ENCODE measurements around the gene TGFBI.

DNA sequence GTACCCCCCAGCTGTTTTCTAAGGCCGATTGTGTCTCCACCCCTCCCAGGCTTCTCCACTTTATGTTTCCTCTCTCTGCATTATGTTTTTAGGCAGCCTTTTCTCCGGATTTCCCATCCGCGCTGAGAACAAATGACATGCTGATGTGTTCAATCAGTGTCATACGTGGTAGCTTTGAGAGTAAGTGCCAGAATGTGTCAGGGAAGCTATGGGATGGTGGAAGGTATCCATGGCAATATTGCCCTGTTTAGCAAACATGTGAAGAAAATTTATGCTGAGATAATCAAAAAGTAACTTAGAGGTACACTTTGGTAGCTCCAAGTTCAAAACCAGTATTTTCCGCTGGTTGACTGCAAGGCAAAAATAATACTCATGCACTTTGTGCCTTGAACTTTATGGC, 37.4 kb upstream of the TGFBI start:
- TF ChIP-seq, protein P1, sequence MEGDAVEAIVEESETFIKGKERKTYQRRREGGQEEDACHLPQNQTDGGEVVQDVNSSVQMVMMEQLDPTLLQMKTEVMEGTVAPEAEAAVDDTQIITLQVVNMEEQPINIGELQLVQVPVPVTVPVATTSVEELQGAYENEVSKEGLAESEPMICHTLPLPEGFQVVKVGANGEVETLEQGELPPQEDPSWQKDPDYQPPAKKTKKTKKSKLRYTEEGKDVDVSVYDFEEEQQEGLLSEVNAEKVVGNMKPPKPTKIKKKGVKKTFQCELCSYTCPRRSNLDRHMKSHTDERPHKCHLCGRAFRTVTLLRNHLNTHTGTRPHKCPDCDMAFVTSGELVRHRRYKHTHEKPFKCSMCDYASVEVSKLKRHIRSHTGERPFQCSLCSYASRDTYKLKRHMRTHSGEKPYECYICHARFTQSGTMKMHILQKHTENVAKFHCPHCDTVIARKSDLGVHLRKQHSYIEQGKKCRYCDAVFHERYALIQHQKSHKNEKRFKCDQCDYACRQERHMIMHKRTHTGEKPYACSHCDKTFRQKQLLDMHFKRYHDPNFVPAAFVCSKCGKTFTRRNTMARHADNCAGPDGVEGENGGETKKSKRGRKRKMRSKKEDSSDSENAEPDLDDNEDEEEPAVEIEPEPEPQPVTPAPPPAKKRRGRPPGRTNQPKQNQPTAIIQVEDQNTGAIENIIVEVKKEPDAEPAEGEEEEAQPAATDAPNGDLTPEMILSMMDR (conservative IDR thresholded peaks at IDR 0.05; ENCODE audit: low read depth, low read length) = no peak
- no peak for TF ChIP-seq EZH2 (IDR thresholded peaks at IDR 0.05; ENCODE audit: borderline replicate concordance, low read depth, low read length, poor library complexity, severe bottlenecking)
